GM18868 (cell line): ENCODE measurements around the gene C17orf113.

Source experiments
- ATAC-seq: cut with Tn5 transposase; IDR thresholded peaks from one replicate; pipeline ENCODE4 v1.9.1; 2021; ENCODE audit warnings: mild to moderate bottlenecking, moderate library complexity; ENCODE audit not compliant: unreplicated experiment

C17orf113 gene

DNA sequence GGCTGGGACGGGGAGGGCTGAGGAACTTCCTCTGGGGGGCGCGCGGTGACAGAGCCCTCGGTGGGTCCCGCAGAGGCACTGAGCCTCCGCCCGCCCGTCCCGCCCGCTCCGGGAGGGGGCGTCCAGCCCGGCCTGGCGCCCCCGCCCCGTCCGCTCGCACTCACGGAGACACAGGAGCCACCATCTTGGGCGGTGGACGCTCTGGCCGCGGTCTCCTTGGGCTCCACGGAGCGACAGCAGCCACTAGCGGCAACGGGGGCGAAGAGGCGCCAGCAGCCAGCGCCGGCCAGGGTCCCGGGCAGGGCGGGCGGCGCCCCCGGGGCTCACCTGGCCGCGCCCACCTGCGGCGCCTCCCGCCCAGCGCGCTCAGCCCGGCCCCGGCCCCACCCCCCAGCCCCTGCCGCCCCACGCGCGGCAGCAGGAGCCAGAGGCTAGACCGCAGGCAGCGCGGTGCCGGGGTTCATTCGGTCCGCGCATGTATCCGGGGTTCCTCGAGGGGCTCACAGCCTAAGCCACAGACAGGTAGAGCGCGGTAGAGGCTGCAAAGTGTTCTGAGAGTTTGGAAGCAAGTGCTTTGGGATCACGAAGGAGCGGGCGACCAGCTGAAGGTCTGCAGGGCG is at the start of gene C17orf113:
Gene C17orf113, minus strand, starts transcription at position 209 of the 620 bp plus-strand sequence. CDS start 7,225 bp downstream, outside the sequence.
- no peak for ATAC-seq

GRCh38 chr17:42098730-42099399 is 48.5 kb upstream of the C17orf113 start:
- no peak for ATAC-seq

GRCh38 chr17:42097691-42098631 is 47.6 kb upstream of the C17orf113 start, which contains the start of gene ZNF385C:
ZNF385C (minus strand) TSS chr17:42098473; CDS start chr17:42063056, 35,417 bp downstream.
- ATAC-seq: no peak

GRCh38 chr17:42096360-42097111 is 46.1 kb upstream of the C17orf113 start:
- ATAC-seq: no peak

DNA sequence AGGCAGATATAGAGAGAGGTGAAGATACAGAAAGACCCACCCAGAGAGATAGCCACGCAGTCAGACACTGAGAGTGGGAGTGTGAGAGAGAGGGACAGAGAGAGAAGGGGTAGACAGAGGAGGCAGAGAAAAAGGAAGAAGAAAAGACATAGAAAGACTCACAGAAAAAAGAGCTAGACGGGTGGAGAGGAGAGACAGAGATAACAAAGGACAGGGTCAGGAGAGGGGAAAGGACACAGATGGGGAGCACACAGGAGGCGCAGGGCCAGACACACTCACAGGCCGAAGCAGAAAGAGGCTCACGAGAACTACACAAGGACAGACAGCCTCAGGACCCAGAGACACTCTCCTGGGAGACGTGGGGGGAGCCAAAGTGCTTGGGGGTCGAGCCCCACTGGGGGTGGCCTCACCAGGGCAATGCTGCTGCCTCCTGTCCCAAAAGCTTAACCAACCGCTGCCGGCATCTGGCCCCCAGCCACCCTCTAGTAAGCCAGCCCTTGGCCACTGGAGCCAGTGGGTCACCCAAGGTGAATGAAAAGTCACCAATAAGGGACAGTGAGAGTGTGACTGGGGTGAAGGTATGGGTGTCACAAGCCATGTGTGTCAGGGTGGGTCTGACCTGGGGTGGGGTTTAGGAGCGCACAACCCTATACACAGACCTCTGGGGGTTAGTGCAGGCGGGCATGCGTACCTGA is 44.1 kb upstream of the C17orf113 start:
- ATAC-seq: no peak

DNA sequence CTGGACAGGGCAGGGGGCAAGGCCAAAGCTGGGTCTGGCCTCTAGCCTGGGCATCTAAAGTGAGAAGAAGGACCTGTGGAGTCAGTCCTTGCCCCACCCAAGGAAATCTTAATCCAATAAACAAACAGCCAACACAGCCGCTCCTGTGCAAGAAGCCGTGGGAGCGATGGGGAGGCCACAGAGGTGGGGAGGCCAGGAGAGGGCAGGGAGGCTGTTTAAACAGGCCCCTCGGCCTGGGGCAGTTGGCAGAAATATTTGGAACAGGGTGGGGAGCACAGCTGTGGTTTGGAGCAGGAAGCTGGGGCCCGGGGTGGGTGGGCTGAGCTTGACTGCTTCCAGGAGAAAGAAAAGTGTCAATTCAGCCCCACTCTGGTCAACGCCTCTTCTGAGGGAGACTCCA is 42.5 kb upstream of the C17orf113 start:
- no peak for ATAC-seq

GRCh38 chr17:42090964-42091790 is 40.8 kb upstream of the C17orf113 start:
- no peak for ATAC-seq

DNA sequence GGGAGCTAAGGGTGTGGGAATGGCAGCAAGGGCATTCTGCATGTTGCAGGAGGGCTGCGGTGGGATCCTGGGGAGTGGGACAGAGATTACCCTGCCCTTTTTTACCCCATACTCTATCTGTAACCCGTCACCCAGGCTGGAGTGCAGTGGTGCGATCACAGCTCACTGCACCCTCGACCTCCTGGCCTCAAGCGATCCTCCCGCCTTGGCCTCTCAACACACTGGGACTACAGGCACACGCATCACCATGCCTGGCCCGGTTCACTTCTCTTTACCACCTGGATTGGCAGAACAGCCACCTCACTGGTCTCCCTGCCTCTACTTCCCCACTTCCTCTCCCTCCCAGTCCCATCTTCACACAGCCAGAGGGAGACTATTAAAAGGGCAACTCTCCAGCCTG is 38.3 kb upstream of the C17orf113 start:
- no peak for ATAC-seq

DNA sequence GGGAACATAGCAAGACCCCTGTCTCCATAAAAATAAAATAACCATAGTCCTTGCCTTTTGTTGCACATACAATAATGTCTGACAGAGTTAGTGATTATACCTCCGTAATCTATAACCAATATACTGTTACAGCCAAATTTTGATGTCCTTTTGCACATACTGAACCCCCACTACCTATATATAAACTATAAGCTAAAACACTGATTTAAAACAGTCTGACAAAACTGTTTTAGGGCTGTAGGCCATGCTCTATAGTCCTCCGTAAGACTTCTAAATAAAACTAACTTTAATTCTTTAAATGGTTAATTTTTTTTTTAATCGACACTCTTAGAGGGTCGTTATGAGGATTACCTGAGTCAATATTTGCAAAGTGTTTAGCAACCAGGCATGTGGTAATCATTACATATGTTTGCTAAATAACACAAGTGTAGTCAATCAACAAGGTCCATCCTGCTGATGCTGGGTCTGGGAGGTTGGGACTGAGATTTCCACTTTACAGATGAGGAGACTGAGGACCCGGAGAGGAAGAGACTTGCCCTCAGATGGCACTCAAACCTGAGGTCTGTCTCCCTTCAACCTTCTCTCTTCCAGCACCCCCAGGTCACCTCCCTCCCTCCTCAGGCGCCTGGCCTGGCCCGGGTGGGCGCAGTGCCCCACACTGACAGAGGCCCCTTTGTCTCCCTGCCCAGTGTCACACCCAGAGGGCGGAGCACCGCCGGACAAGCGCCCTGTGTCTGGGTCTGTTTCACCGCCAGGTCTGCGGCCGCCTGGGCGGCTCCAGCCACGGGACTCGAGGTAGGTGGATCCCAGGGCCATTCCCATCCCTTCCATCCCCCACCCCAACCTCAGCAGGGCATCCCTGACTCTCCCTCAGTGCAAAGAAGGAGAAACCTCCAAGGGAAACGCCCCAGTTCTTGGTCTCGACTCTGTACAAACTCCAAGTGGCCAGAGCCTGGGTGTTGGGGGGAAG is 37.6 kb upstream of the C17orf113 start:
- ATAC-seq: no peak

DNA sequence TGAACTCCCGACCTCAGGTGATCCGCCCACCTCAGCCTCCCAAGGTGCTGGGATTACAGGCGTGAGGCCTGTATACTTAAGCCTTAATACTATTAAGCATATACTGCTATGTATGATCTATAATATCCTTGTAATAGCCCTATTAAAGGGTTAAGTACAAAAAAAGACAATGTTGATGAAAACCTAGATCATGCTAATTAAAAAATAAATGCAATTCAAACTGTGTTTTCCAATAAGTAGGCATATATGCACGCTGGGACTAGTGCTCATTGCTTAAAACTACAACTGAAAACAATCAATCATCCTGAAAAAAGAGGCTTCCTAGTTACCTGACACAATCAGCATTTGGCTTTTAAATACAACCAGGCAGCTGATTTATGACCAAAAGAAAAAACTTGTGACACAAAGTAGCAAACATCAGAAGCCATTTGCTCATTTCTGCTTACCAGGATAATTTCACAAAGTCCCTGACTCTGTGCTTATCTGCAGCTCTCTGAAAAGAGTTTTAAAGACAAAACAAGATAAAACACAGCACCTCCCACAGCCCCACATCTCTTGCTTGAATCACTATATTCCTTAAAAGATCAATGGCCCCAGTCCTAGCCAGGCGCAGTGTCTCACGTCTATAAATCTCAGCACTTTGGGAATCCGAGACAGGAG is 36.8 kb upstream of the C17orf113 start:
- ATAC-seq: no peak

GRCh38 chr17:42081516-42082129 is 31.2 kb upstream of the C17orf113 start:
- ATAC-seq: no peak

DNA sequence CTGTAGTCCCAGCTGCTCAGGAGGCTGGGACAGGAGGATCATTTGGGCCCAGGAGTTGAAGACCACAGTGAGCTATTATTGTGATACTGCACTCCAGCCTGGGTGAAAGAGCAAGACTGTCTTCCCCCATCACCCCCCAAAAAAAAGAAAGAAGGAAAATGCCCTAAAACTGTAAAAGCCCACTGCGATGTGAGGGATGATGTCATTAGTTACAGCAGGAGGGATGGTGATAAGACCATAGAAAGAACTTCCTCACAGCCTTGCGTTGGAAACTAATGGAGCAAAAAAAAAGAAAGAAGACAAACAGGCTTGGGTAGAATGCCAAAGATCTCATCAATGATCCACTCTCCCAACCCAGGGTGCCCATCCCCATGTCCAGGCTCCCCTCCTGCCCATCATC is 29.1 kb upstream of the C17orf113 start:
- ATAC-seq: no peak

- no peak for ATAC-seq
Measured at GRCh38 chr17:42078396-42079043, 28.1 kb upstream of the C17orf113 start.

- no peak for ATAC-seq
Measured at GRCh38 chr17:42077755-42078154, 27.4 kb upstream of the C17orf113 start.

GRCh38 chr17:42076797-42077559 is 26.6 kb upstream of the C17orf113 start:
- ATAC-seq: no peak

- ATAC-seq: no peak
Measured at GRCh38 chr17:42075789-42076188, 25.4 kb upstream of the C17orf113 start.
